Activated CD4-positive, alpha-beta T cell treated with anti-CD3 and anti-CD28 coated beads, Interleukin-2, Interleukin-6, amounts not matched to agents 100 ng/mL and 50 ng/mL, durations not matched to agents 16 hours and 8 hours (primary cell): Measurements from ENCODE around the gene PFDN5.
"Not testable (repeated sequence)": the region's sequence is repeated elsewhere in the genome, so short reads cannot be mapped to it uniquely, and the experiment has no call there.

Experiments used
- DNase-seq: peaks from one replicate; pipeline ENCODE4 v3.0.0-alpha.2; 2020

Gene PFDN5

GRCh38 chr12:53330671-53331070, 35.3 kb downstream of the PFDN5 start:
- DNase-seq: no peak

GRCh38 chr12:53332339-53332738, 37.0 kb downstream of the PFDN5 start:
- not testable (repeated sequence) for DNase-seq

- DNase-seq: no peak
Measured at GRCh38 chr12:53332744-53333143, 37.4 kb downstream of the PFDN5 start.

- DNase-seq: no peak
Measured at GRCh38 chr12:53333289-53333688, 37.9 kb downstream of the PFDN5 start.

- no peak for DNase-seq
Measured at GRCh38 chr12:53333845-53334244, 38.5 kb downstream of the PFDN5 start.

- DNase-seq: no peak
Measured at GRCh38 chr12:53334822-53335221, 39.5 kb downstream of the PFDN5 start.

- no peak for DNase-seq
Measured at GRCh38 chr12:53336181-53336681, 40.9 kb downstream of the PFDN5 start, which contains the start of gene SP7. SP7 (minus strand) TSS chr12:53336354; CDS start chr12:53335646, 708 bp downstream.

- no peak for DNase-seq
Measured at GRCh38 chr12:53338017-53338416, 42.7 kb downstream of the PFDN5 start.

GRCh38 chr12:53338916-53339315, 43.6 kb downstream of the PFDN5 start:
- no peak for DNase-seq

GRCh38 chr12:53340398-53340797, 45.1 kb downstream of the PFDN5 start:
- no peak for DNase-seq

- no peak for DNase-seq
Measured at GRCh38 chr12:53343449-53343848, 48.1 kb downstream of the PFDN5 start.

- DNase-seq: no peak
Measured at GRCh38 chr12:53343969-53344368, 48.6 kb downstream of the PFDN5 start.

GRCh38 chr12:53344487-53344823, 49.1 kb downstream of the PFDN5 start:
- no peak for DNase-seq

GRCh38 chr12:53344824-53345485, 49.6 kb downstream of the PFDN5 start:
- DNase-seq: peak; percentile 74

- no peak for DNase-seq
Measured at GRCh38 chr12:53345486-53346188, 50.3 kb downstream of the PFDN5 start.

GRCh38 chr12:53346491-53346890, 51.1 kb downstream of the PFDN5 start:
- no peak for DNase-seq

- DNase-seq: no peak
Measured at GRCh38 chr12:53347905-53348304, 52.6 kb downstream of the PFDN5 start.
